ENCODE results near the gene CDK5RAP2. TPM values are rescaled to one million over a fixed set of nuclear protein-coding genes. Genes with fewer than 3 reads are reported as not detected.

Gene CDK5RAP2
- total RNA-seq, 1 donor: 21.2 TPM

DNA sequence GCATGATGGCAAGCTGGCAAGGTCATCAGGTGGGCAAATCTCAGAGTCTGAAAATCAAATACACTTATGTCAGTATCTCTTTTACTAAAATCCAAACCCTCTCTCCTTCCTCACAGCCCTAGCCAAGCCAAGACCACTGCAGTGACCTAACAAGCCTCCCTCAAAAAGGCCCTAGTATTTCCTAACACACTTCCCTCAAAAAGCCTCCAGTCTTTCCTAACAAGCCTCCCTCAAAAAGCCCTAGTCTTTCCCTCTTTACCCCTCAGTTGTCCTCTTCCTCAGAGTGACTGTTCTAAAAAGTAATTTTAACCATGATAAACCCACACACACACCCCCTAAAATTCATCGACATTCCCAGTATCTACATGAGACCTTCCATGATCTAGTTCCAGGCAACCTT, 140.0 kb downstream of the CDK5RAP2 start:
- no peak for DNase-seq (ENCODE audit: low read depth)
- H3K4me3 ChIP-seq (ENCODE audit: low read depth, low read length): no peak overlapping the region
- TF ChIP-seq, protein P1, sequence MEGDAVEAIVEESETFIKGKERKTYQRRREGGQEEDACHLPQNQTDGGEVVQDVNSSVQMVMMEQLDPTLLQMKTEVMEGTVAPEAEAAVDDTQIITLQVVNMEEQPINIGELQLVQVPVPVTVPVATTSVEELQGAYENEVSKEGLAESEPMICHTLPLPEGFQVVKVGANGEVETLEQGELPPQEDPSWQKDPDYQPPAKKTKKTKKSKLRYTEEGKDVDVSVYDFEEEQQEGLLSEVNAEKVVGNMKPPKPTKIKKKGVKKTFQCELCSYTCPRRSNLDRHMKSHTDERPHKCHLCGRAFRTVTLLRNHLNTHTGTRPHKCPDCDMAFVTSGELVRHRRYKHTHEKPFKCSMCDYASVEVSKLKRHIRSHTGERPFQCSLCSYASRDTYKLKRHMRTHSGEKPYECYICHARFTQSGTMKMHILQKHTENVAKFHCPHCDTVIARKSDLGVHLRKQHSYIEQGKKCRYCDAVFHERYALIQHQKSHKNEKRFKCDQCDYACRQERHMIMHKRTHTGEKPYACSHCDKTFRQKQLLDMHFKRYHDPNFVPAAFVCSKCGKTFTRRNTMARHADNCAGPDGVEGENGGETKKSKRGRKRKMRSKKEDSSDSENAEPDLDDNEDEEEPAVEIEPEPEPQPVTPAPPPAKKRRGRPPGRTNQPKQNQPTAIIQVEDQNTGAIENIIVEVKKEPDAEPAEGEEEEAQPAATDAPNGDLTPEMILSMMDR (IDR thresholded peaks at IDR 0.05; ENCODE audit: insufficient read depth, low read depth, low read length): no peak

DNA sequence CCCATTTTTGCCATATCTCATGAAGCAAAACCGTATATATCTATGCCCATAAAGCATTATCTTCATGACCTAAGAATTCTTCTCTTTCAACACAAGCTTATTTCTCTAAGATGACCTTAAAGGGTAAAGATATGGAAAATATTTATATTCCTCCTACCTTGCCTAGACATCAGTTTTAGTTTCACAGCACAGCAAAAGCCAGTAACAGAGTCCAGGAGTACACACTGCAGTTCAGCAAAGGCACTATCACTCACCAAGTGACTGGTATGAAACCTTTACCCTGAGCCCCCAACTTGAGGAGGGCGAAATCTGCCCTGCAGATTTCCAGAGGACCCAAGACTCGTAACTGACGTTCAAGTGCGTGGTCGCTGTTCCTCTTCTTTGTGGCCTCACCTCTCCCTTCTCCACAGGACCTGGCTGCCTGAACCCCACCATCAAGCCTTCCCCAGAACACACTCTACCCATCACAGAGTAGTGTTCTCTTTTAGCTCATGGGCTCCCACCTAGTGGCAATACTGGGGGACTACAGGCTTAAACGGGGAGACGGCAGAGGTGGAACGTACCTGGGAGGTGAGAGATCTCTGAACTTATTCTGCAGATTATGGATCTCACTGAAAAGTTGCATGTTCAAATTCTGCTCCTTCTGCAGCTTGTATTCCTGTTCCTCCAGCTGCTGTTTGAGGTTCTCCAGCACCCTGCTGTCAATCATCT, 141.0 kb downstream of the CDK5RAP2 start:
- TF ChIP-seq, protein P1 (IDR thresholded peaks at IDR 0.05; ENCODE audit: insufficient read depth, low read depth, low read length): peak; percentile 76
- H3K4me3 ChIP-seq (ENCODE audit: low read depth, low read length): no peak overlapping the region
- DNase-seq (ENCODE audit: low read depth): peak; percentile 37

DNA sequence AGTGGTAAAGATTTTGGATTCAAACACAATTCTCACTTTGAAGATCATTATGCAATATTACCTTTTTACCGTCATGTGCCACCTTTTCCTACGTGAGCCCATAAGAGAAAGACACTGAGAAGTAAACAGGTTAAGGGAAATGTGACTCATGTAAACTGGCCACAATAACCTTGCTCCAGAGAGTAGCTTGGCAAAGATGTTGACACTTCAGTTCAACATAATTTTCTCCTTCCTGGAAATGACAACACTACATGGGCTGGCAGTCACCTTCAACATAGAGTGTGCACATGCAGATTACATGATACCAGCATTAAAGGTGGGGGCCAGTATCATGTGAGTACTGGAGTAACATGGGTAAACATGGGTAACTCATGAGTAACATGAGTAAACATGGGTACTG, 141.9 kb downstream of the CDK5RAP2 start:
- no peak overlapping the region for H3K4me3 ChIP-seq (ENCODE audit: low read depth, low read length)
- TF ChIP-seq, protein P1 (IDR thresholded peaks at IDR 0.05; ENCODE audit: insufficient read depth, low read depth, low read length): no peak
- DNase-seq (ENCODE audit: low read depth): peak; percentile 32

DNA sequence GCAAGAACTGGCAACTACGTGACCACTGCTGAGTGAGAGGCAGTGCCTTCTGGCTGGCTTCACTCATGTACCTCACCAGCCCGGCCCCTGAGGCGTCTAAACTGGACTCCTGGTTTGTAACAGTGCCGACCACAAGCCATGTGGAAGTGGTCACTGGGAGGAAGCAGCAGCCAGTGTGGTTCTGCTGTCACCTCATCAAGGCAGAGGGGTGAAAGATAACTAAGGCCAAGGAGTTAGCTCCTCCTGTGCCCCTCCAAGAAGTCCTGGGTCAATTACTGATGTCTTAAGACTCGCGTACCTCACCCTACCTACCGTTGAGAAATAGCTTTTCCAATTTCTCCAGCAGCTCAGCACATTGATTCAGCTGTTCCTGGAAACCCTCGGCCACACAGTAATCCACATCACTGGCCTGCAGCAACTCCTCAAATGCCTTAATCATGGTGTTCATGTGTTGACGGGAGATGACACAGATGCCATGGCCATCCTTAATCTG, 142.9 kb downstream of the CDK5RAP2 start:
- TF ChIP-seq, protein P1 (IDR thresholded peaks at IDR 0.05; ENCODE audit: insufficient read depth, low read depth, low read length): no peak
- peak; percentile 57 for DNase-seq (ENCODE audit: low read depth)
- no peak overlapping the region for H3K4me3 ChIP-seq (ENCODE audit: low read depth, low read length)

DNA sequence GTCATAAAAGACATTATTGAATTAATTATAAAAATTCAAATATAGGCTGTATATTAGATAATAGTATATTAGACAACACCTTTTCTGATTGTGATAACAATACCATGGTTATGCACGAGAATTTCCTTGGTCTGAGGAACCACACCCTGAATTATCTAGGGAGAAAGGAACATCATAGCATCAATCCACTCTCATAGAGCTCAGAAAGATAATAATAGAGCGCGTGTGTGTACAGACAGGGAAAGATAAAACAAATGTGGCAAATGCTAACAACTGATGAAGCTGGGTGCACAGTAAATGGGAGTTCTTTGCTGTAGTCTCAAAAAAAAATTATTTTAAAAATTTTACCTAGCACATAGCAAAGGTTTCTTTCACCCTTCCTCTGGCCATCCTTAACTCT, 143.5 kb downstream of the CDK5RAP2 start:
- no peak for DNase-seq (ENCODE audit: low read depth)
- TF ChIP-seq, protein P1 (IDR thresholded peaks at IDR 0.05; ENCODE audit: insufficient read depth, low read depth, low read length): no peak
- no peak overlapping the region for H3K4me3 ChIP-seq (ENCODE audit: low read depth, low read length)

DNA sequence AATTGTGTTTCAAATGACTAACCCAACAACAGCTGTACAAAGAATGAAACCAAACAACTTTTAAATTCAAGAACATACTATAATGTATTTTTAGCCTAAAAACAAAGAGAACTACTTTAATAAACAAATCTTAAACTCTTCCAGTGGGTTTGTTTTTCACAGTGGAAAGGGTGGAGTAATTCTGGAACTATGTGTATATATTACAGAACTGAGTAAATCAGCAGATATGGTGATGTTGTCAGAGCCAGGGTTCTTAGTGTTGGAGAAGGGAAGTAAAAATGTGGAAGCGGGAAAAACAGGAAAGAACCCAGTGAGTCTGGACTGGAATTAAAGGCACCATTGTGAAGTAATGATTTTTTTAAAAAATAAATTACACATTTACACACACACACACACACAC, 144.9 kb downstream of the CDK5RAP2 start:
- TF ChIP-seq, protein P1 (IDR thresholded peaks at IDR 0.05; ENCODE audit: insufficient read depth, low read depth, low read length): no peak
- H3K4me3 ChIP-seq (ENCODE audit: low read depth, low read length): no peak overlapping the region
- peak; percentile 84 for DNase-seq (ENCODE audit: low read depth)

DNA sequence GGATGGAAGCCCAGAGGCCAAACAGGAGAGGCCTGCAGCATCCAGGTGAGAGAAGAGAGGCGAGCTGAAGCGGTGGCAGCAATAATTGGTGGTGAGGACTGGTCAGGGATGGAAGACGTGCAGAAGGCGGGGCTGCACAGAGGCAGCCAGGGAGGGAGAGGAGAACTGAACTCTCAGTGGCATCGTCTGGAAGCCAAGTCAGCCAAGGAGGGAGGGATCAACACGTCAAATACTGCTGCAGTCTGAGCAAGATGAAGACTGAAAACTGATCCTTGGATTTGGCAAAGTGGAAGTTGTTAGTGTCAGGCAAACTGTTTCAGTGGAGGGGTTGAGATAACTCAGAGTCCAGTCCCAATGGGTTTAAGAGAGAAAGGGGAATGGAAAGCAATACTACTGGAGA, 145.4 kb downstream of the CDK5RAP2 start:
- H3K4me3 ChIP-seq (ENCODE audit: low read depth, low read length): no peak overlapping the region
- TF ChIP-seq, protein P1 (IDR thresholded peaks at IDR 0.05; ENCODE audit: insufficient read depth, low read depth, low read length): no peak
- DNase-seq (ENCODE audit: low read depth): peak; percentile 78
